Liver (tissue), 2 donors: ENCODE results near the gene VEGFB.

ENCODE experiments used
- CTCF ChIP-seq: fragments of 150-350 bp; IDR thresholded peaks from 2 replicates; pipeline ENCODE4 v1.5.1; 2017; ENCODE audit warnings: improper control_type of control experiment, low read depth, low read length; ENCODE audit not compliant: missing input control
- YY1 ChIP-seq: IDR thresholded peaks from 2 replicates; pipeline ENCODE4 v1.6.1; 2016; ENCODE audit warnings: antibody characterized with exemption, mild to moderate bottlenecking
- donor health status: healthy.

GRCh38 chr11:64281957-64282770 is 47.8 kb downstream of the VEGFB start:
- no peak for TF ChIP-seq CTCF
- TF ChIP-seq YY1: no peak
